Embryonic facial prominence (tissue), 1 donor: ENCODE results near the gene PLEKHM1.
"Not testable (repeated sequence)": the region's sequence is repeated elsewhere in the genome, so short reads cannot be mapped to it uniquely, and the experiment has no call there.

ENCODE experiments used
- DNase-seq: peaks from one replicate; pipeline ENCODE4 v3.0.0-alpha.2; 2016; ENCODE audit errors: extremely low spot score

Gene PLEKHM1

DNA sequence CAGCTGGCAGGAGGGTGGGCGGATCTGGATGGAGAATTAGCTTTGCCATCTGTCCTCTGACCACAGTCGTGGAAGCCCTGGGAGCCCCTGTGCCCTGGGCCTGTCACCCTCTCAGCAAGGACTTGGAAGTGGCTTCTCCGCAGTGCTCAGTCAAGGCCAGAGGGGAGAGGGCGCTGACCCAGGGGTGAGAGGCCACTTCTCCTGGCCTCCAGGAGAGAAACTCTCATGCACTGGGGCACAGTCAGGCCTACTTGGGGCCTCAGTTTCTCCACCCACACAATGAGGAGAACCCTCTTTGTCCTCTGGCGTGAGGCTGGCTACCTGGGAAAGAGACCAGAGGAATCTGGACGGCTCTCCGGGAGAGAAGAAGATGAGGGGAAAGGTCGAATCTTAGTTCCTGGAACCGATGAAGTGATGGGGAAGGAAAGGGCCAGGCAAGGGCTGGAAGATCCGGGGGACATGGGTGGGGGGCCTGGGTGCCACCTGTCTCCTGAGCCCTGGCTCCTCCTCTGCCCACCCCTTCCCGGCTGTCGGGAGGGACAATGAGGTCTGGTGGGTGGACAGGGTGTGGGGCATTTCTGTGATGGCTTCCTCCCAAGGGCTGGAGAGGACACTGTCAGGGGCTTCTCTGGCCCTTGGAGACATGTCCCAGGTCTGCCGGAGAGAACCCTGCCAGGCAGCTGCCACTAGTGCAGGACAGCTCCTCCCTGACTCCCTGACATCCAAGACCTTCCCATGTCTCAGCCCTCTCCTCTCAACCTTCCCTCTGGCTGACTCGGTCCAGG is 48.8 kb downstream of the PLEKHM1 start:
- no peak for DNase-seq

DNA sequence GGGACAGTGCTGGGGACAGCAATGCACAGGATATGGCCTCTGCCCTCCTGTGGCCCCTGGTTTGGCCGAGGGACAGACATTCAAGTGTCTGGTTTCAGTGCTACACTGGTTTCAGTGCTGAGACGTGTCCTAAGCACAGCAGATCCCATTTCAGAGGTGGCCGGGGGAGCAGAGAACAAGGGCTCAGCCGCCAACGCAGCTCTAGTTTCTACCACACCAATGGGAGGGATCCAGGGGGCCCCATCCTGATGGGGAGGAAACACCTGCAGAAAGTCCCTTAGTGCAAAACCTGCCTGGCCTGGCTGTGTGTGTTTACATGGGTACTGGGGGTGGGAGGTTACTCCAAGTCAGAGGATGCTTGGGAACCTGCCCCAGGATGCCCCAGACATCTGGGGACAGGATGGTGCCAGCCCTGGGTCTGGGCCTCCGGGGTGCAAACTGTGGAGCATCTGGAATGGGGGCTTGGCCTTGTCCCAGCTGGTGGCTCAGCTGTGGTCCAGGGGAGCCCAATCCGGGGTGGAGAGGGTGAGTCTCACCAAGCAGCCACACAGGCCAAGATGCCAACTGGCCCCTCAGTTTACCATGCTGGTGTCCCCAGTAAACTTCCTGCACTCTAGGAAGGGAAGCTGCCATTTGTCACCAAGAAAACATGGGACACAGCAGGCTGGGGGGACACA is 49.5 kb downstream of the PLEKHM1 start:
- DNase-seq: not testable (repeated sequence)

- no peak for DNase-seq
Measured at GRCh38 chr17:45440161-45440778, 50.3 kb downstream of the PLEKHM1 start.

GRCh38 chr17:45438931-45439610 is 51.5 kb downstream of the PLEKHM1 start:
- no peak for DNase-seq

GRCh38 chr17:45437465-45438283 is 52.8 kb downstream of the PLEKHM1 start:
- no peak for DNase-seq

- no peak for DNase-seq
Measured at GRCh38 chr17:45436625-45437464, 53.7 kb downstream of the PLEKHM1 start.

DNA sequence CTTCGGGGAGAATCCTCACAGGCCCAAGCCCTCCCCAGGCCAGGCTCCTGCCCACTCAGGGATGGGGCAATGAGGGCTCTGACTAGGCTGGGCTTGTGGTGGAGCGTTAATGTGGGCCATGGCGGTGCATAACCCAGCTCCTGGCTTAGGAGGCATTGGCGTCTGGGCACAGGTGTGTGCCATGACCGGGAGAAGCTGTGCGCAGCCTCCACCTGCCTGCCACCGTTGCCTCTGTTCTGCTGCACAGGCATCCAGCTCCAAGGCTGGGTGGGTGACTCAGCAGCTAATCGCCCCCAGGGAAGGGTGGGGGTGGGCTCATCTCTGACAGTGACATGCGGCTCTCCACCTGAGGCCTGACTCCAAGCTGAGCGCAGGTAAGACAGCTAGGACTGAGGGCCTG is 54.4 kb downstream of the PLEKHM1 start:
- no peak for DNase-seq

- DNase-seq: no peak
Measured at GRCh38 chr17:45435481-45435880, 55.0 kb downstream of the PLEKHM1 start.

DNA sequence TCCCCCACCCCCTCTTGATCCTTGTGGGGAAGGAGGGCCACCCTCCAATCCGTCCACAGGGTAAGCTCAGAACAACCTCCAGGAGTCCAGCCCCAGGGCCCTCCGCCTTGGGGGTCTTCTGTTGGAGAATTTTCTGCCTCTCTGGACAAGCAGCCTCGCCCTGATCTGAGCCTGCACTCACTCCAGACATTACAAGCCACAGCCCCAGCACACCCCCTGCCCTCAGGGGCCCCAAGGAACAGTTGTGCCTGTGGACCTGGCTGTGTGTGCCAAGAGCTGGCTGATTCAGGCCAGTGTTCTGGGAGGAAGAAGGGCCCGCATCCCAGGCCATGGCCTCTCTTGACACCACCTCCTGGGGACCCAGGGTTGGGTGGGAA is 57.4 kb downstream of the PLEKHM1 start:
- DNase-seq: no peak

- no peak for DNase-seq
Measured at GRCh38 chr17:45432405-45433158, 57.9 kb downstream of the PLEKHM1 start, which contains the start of gene ARHGAP27. Gene ARHGAP27 (minus strand): TSS chr17:45432870. CDS start chr17:45430279, 2,591 bp downstream.

DNA sequence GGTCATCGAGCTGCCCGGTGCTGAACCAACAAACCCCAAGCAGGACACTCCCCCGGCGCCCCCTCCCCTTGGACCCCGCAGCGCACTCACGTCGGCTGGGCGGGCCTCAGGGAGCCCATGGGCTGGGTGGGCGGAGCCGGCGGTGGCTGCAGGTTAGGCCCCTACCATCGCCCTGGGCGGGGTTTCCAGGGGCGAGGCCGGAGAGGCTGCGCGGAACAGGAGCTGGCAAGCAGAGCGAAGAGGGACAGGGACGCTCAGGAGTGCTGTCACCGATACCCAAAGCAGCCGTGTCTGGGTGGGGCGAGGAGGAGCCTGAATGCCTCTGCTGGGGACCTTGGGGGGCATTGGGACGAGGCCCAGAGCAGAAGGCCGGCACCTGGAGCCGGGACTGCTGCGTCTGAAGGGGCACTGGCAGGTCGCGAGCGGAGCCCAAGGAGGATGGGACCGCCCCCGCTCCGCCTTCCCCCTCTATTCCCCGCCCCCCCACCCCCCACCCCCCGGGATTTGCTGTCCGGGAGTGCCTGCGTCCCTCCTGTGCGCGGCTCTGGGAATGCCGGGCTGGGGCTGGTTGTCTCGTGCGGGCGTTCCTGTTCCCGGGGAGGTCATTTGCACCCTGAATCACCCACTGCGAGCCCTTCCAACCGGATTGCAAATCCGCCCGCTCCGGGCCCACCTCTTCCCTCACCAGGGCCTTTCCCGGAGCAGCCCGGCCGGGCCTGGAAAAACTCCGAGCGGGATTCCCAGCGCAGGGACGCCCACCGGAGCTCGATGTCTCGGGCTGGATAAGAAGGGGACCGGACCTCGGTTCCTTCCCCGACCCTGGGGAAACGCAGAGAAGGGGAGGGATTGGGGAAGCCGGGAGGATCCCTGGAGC is 58.8 kb downstream of the PLEKHM1 start:
- no peak for DNase-seq

DNA sequence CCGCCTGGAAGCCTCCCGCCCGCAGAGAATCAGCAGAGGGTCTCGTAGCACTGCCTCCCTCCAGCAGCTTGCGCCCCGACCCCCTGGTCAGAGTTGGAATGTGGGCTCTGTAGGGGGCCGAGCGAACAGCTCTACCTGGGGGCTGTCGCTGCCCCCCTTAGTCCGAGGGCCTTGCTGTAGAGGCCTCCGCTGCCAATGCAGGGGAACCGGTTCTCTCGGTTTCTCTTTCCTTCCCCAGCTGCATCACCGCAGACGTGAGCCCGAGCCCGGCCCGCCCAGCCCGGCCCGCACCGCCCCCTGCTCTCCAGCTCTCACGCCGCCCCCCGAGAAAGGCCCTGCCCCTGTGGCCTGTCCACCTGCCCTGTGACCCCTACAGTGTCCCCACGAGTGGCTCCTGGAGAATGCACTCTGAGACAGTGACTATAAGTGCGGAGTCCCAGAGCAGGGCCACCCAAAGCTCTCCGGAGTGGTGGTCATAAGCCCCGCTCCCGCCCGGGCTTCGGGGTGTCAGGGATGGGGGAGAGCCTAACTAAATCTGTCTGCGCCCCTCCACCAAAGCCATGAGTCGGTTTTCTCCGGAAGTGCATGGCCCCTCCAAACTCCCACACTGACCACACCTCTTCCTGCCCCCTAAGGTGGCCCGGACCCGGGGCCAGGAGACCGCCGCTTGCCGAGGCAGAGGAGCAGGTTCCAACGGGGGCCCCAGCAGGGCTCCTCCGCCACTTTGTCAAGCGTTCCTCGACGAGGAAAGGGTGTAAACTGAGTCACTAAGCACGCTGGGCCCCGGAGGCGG is 59.6 kb downstream of the PLEKHM1 start:
- no peak for DNase-seq

- no peak for DNase-seq
Measured at GRCh38 chr17:45430006-45430737, 60.3 kb downstream of the PLEKHM1 start.

DNA sequence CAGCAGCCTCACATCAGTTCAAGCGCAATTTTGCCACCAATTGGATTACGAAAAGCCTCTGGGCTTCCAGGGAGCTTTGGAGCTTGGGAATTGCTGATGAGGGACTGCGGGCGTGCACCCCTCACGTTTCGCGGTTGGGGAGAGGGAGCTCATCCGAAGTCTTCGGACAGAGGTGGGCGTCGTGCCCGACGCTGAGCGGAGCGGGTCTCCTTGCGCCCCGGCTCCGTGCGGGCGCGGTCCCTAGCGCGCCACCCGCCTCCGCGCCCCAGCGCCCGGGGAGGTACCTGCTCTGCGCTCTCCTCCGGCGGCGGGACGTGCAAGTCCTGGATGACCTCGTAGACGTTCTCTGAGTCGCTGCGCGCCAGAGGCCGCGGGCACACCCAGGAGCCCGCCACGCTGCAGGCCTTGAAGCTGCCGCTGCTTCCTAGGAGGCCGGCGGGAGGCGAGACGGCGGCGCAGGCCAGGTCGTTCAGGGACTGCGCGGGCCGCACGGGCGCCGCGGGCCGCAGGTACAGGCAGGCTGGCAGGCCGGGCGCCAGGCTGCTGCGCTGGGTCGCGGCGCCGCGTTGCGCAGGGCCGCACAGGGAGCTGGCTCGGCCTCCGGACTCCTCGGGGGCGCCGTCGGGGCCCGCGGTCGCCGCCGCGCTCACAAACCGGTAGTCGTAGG is 61.0 kb downstream of the PLEKHM1 start:
- no peak for DNase-seq

GRCh38 chr17:45428931-45429338 is 61.6 kb downstream of the PLEKHM1 start:
- no peak for DNase-seq

DNA sequence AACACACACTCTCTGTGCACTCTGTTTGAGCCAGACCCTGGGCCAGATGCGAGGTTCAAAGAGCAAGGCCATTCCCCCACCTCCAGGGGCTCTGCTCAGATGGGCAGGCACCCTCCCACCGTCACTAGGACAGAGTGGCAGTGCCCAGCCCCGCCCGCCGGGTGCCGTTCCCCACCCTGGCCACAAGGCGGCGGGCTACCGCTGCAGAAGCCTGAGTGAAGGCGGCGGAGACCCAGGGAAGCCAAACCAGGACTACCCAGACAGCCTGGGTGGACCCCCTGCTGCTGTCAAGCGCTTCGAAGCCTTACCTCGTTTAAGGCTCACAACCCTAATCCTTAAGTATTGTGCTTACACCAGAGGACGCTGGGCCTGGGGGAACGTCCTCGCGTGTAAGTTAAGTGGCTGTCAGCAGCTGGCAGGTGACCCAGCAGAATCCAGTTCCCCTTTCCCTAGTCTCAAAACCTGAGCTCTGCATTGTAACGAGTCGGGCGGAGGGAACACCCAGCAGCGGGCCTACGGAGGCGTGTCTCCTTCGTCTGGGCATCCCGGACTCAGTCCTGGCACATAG is 62.4 kb downstream of the PLEKHM1 start:
- DNase-seq: peak; percentile 29
